RWPE2 (cell line): ENCODE data around the gene DST.

Experiments
- ATAC-seq: fragments of 200-7000 bp; cut with Tn5 transposase; 3 replicates; pipeline ENCODE4 v1.9.1; 2021; ENCODE audit warnings: low read depth
- DNase-seq: peaks from one replicate; pipeline ENCODE4 v3.0.0-alpha.2; 2020; ENCODE audit warnings: low spot score
- H3K27ac ChIP-seq: fragments of 450-650 bp; 2 replicates; pipeline ENCODE4 v1.5.1; 2017; ENCODE audit warnings: mild to moderate bottlenecking; ENCODE audit not compliant: poor library complexity, severe bottlenecking
- H3K27me3 ChIP-seq: fragments of 250-450 bp; sonication (Bioruptor Pico); 2 replicates; pipeline ENCODE4 v1.5.1; 2021; ENCODE audit warnings: mild to moderate bottlenecking, moderate library complexity; ENCODE audit not compliant: insufficient read depth, poor library complexity, severe bottlenecking
- H3K36me3 ChIP-seq: fragments of 250-450 bp; sonication (Bioruptor Pico); 2 replicates; pipeline ENCODE4 v1.5.1; 2020; ENCODE audit warnings: low read depth, mild to moderate bottlenecking, moderate library complexity
- H3K4me1 ChIP-seq: fragments of 250-450 bp; sonication (Bioruptor Pico); 2 replicates; pipeline ENCODE4 v1.5.1; 2021; ENCODE audit warnings: mild to moderate bottlenecking, moderate library complexity; ENCODE audit not compliant: insufficient read depth, poor library complexity, severe bottlenecking
- H3K4me3 ChIP-seq: fragments of 250-450 bp; sonication (Bioruptor Pico); 2 replicates; pipeline ENCODE4 v1.5.1; 2021; ENCODE audit warnings: mild to moderate bottlenecking, moderate library complexity; ENCODE audit not compliant: severe bottlenecking
- H3K9me3 ChIP-seq: fragments of 250-450 bp; sonication (Bioruptor Pico); 2 replicates; pipeline ENCODE4 v1.5.1; 2021; ENCODE audit warnings: mild to moderate bottlenecking, moderate library complexity; ENCODE audit not compliant: severe bottlenecking
- TF ChIP-seq, protein P1 (sequence below): fragments of 450-650 bp; IDR thresholded peaks from one replicate; pipeline ENCODE4 v1.5.1; 2017; ENCODE audit warnings: mild to moderate bottlenecking, moderate library complexity; ENCODE audit not compliant: poor library complexity, severe bottlenecking

The DST gene

DNA sequence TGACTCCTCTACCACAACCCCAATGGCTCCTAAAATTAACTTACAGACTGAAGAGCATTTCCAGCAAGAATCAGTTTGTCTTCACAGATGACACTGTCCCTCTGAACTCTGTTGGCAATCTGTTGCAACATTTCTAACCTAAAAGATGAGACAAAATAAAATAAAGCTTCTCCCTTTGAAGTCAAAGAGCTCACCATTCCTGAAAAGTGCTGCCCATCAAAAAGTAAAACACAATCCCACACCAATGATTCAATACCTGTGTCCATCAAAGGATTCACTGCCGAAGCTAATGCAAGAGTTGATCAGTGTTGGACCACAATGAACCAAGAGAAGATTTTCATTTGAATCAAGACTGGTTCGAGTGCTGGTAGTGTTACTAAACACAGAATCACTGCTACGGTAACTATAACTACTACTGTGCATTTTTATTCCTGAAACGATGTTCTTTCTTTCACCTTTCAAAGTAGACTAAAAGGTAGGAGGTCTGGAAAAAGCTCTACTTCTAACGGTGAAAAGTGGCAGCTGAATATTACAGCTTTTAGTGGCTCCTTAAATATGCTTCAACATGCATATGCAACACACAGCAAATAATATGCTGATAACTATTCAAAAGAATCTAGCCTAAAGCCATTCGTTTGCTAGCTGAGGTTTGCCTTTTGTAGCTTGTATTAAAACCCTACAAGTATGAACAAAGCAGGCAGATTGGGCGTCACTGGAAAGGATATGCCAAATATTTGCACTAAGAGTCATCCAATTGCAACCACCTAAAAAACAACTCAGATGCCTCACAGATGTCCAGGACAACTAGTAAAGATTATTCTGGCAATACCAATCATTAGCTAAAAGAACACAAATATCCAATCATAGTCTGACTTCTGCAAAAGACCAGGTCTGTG, at the start of gene DST:
Gene DST, minus strand, starts transcription at position 524 of the 896 bp plus-strand sequence.
- Histone ChIP-seq H3K4me3 (peak within 1 kb of the TSS; percentile 41), H3K27ac (peak within 1 kb of the TSS; percentile 99), H3K4me1 (peaks cover 34% of the 10 kb centered on the region), H3K9me3 (no peaks in the 10 kb centered on the region), H3K36me3 (peaks cover 69% of the 10 kb centered on the region), H3K27me3 (no peaks in the 10 kb centered on the region)
- TF ChIP-seq, protein P1, sequence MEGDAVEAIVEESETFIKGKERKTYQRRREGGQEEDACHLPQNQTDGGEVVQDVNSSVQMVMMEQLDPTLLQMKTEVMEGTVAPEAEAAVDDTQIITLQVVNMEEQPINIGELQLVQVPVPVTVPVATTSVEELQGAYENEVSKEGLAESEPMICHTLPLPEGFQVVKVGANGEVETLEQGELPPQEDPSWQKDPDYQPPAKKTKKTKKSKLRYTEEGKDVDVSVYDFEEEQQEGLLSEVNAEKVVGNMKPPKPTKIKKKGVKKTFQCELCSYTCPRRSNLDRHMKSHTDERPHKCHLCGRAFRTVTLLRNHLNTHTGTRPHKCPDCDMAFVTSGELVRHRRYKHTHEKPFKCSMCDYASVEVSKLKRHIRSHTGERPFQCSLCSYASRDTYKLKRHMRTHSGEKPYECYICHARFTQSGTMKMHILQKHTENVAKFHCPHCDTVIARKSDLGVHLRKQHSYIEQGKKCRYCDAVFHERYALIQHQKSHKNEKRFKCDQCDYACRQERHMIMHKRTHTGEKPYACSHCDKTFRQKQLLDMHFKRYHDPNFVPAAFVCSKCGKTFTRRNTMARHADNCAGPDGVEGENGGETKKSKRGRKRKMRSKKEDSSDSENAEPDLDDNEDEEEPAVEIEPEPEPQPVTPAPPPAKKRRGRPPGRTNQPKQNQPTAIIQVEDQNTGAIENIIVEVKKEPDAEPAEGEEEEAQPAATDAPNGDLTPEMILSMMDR: no peak
- DNase-seq: peak; percentile 68
- ATAC-seq: peak; percentile 84

GRCh38 chr6:56691814-56692213, 49.1 kb upstream of the DST start:
- Histone ChIP-seq H3K4me3 (peak overlapping the region; percentile 5), H3K9me3 (no peaks in the 10 kb centered on the region), H3K27me3 (no peaks in the 10 kb centered on the region), H3K36me3 (no peaks in the 10 kb centered on the region), H3K4me1 (peaks cover 72% of the 10 kb centered on the region), H3K27ac (peak overlapping the region; percentile 85)
- TF ChIP-seq, protein P1: no peak
- DNase-seq (no peak), ATAC-seq (no peak)

- DNase-seq (no peak), ATAC-seq (0 out of 3 replicates have a peak, but pooled peaks have one; percentile 4)
- H3K36me3 ChIP-seq: no peaks in the 10 kb centered on the region
- peak overlapping the region; percentile 85 for H3K27ac ChIP-seq
- no peak overlapping the region for H3K4me3 ChIP-seq
- no peaks in the 10 kb centered on the region for H3K9me3 ChIP-seq
- peaks cover 76% of the 10 kb centered on the region for H3K4me1 ChIP-seq
- H3K27me3 ChIP-seq: no peaks in the 10 kb centered on the region
- TF ChIP-seq, protein P1: no peak
Measured at GRCh38 chr6:56691286-56691595, 48.6 kb upstream of the DST start.

DNA sequence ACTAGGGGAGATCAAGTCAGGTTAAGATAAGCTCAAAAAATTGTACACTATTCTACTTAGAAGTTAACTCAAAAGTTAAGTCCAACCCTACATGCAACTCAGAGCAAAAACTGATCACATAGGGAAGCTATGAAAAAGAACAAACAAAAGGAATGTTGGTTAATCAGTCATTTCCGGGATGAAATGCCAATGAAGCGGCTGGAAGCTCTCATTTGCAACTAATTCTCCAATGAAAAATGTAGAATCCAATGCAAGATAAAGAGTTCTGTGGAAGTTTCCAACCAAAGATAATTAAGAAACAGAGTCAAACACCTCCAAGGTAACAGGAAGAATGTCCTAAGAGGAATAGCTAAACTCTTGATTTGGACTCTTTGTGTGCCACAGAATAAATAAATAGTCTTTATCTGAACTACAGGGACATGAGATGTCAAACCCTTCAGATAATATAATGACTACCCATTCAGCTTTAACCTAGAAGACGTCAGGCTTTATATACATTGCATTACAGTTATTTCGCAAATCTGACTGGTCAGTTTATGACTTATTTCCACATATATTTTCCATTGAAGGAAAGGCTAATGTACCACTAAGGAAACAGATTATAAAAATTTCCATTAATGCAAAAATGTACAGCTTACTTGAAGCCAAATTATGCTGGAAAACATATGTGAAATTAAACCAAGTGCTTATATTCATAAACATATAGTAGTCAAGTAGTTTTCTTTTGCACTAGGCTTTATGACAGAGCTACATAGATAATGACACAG, 48.0 kb upstream of the DST start:
- Histone ChIP-seq H3K9me3 (no peaks in the 10 kb centered on the region), H3K27ac (peak overlapping the region; percentile 85), H3K36me3 (no peaks in the 10 kb centered on the region), H3K27me3 (no peaks in the 10 kb centered on the region), H3K4me3 (no peak overlapping the region), H3K4me1 (peaks cover 72% of the 10 kb centered on the region)
- TF ChIP-seq, protein P1: no peak
- ATAC-seq (peak; percentile 61), DNase-seq (no peak)

DNA sequence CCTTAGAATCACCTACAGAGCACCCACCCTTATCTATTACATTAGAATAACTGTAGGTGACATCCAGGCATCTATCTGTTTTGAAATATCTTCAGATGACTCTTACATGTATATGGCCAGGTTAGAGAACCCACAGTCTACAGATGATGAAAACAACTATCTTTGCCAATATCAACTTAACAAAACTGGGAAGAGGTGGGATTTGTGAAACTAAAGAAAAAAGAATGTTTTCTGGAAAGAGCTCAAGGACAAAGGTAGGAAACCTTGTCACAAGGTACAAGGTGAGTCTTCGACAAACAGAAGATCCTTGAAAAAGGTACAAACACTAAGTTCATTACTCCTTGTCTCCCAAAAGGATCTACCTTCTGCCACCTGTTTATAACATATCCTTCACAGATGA, 47.0 kb upstream of the DST start:
- Histone ChIP-seq H3K4me3 (no peak overlapping the region), H3K27ac (peak overlapping the region; percentile 85), H3K9me3 (no peaks in the 10 kb centered on the region), H3K36me3 (no peaks in the 10 kb centered on the region), H3K4me1 (peaks cover 66% of the 10 kb centered on the region), H3K27me3 (no peaks in the 10 kb centered on the region)
- ATAC-seq: no peak
- TF ChIP-seq, protein P1: no peak
- DNase-seq: no peak
